GM18873 (cell line): ENCODE measurements around the gene TBC1D23.
"Not testable (repeated sequence)": the region's sequence is repeated elsewhere in the genome, so short reads cannot be mapped to it uniquely, and the experiment has no call there.

ENCODE experiments used
- ATAC-seq: cut with Tn5 transposase; IDR thresholded peaks from one replicate; pipeline ENCODE4 v1.9.1; 2021; ENCODE audit warnings: mild to moderate bottlenecking, moderate library complexity, moderate number of reproducible peaks; ENCODE audit not compliant: unreplicated experiment, low FRiP score

The TBC1D23 gene

DNA sequence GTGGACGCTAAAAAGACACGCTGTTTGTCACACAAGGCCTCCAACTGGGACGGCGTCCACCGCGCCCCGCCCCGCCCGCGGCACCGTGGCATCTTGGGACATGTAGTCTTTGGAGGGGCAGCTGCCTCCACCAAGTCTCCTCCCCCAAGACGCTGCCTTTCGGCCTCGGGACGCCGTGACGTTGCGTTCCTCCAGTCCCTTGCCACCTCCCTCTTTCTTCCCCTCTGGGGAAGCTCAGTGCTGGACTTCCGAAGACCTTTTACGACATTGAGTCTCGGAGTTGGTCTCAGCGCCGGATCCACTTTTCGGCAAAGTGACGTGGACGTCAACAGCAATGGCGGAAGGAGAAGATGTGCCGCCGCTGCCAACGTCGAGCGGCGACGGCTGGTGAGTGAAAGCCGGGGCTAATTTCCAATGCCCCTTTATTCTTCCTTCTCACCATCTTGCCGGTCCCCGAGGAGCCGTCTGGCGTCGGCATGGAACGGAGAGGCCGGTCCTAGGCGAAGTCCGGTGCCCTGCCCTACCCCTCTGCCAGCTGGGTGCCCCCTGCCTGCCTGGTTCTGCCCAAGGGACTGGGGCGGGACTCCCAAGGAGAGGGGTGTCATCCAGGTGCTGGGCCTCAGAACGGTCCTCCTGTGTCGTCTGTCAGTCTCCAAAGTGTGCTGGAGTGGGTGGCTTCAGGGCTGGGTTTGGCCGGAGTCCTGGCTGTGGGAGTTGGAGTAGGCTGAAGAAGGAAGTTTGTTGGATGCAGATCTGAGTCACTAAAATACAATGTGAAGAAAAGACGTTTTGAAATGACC is at the start of gene TBC1D23:
TBC1D23 (plus strand) TSS at position 308 of the 800 bp plus-strand sequence; CDS start at position 335, 27 bp downstream.
- peak; percentile 100 for ATAC-seq

- no peak for ATAC-seq
These were observed 46.8 kb upstream of the TBC1D23 start for GRCh38 chr3:100213891-100214573.

DNA sequence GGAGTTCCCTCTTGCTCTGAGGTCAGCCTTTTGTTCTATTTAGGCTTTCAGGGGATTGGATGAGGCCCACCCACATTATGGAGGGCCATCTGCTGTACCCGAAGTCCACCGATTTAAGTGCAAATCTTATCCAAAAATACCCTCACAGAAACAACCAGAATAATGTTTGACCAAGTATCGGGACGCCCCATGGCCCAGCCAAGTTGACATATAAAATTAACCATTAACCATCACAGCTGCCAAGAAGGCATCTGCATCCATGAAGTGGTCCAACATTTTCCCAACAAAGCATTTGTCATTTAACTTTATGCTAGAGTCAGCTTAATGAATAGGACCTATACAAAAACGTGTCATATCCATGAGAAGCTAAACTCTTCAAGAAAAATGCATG is 46.2 kb upstream of the TBC1D23 start:
- no peak for ATAC-seq

GRCh38 chr3:100216713-100217112 is 44.1 kb upstream of the TBC1D23 start:
- no peak for ATAC-seq

- ATAC-seq: no peak
These were observed 39.6 kb upstream of the TBC1D23 start for GRCh38 chr3:100221159-100221558.

- no peak for ATAC-seq
These were observed 35.6 kb upstream of the TBC1D23 start for GRCh38 chr3:100225193-100225592.

- no peak for ATAC-seq
These were observed 34.9 kb upstream of the TBC1D23 start for GRCh38 chr3:100225883-100226282.

GRCh38 chr3:100226712-100227429 is 33.9 kb upstream of the TBC1D23 start:
- no peak for ATAC-seq

- ATAC-seq: no peak
These were observed 33.3 kb upstream of the TBC1D23 start for GRCh38 chr3:100227511-100227921.

DNA sequence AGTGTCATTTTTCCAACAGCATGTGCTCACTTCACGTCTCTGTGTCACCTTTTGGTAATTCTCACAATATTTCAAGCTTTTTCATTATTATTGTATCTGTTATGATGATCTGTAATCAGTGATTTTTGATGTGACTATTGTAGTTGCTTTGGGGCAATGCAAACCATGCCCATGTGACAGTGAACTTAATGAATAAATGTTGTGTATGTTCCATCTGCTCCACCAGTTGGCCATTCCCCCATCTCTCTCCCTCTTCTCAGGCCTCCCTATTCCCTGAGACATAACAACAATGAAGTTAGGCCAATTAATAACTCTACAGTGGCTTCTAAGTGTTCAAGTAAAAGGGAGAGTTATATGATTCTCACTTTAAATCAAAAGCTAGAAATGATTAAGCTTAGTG is 32.5 kb upstream of the TBC1D23 start:
- no peak for ATAC-seq

DNA sequence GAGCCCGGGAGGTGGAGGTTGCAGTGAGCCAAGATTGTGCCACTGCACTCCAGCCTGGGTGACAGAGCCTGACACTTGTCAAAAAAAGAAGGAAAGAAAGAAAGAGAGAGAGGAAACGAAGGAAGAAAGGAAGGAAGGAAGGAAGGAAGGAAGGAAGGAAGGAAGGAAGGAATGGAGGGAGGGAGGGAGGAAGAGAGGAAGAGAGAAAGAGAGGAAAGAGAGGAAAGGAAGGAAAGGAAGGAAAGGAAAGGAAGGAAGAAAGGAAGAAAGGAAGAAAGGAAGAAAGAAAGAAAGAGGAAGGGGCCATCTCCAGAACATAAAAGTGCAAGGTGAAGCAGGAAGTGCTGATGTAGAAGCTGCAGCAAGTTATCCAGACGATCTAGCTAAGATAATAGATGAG is 31.6 kb upstream of the TBC1D23 start:
- not testable (repeated sequence) for ATAC-seq

GRCh38 chr3:100230710-100231109 is 30.1 kb upstream of the TBC1D23 start:
- ATAC-seq: no peak

- no peak for ATAC-seq
These were observed 29.1 kb upstream of the TBC1D23 start for GRCh38 chr3:100231668-100232067.

DNA sequence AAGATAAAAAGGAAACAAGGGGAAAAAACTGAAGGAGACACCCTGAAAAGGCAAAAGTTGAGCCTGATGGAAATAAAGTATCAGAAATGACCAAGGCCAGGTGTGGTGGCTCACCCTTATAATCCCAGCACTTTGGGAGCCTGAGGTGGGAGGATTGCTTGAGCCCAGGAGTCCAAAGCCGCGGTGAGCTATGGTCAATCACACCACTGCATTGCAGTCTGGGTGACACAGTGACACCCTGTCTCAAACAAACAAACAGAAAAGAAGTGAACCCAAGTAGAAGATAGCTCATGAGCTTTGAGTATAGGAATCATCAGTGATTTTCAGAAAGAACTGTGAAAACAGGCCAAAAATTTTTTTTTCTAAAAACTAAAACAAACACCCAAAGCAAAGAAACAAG is 26.4 kb upstream of the TBC1D23 start:
- no peak for ATAC-seq

- no peak for ATAC-seq
These were observed 22.2 kb upstream of the TBC1D23 start for GRCh38 chr3:100238599-100238998.

DNA sequence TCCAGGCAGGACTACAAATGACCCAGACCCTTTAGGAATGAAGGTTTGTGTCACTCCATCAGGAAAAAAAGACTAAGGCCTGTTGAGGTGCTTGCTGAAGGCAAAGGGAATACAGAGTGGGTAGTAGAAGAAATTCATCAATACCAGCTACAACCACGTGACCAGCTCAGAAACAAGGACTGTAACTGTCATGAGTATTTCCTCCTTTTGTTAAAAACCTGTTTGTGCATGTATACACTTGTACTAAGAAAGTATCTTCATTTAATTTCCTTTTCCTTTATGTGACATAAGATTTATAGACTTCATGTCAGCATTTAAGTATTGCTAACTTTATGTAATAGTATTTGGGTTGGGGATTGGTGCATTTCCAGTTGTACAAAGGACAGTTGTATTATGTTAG is 18.3 kb upstream of the TBC1D23 start:
- ATAC-seq: not testable (repeated sequence)

DNA sequence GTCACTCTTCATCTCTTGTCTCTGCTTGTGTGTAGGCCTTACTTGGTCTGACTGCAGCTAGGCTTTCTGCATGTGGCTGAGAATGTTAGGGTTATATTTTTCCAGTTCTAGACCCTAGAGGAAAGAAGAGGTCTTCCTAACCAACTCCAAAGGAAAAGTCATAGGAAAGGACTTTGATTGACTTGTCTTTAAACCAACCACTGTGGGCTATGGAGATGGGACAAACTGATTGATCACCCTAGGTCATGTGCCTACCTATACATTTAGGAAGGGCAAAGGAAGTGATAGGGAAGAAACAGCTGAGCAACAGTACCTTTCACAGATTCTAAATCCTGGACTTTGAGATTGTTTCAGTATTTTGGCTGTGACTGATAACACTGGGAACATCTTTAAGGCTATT is 16.5 kb upstream of the TBC1D23 start:
- no peak for ATAC-seq

- no peak for ATAC-seq
These were observed 15.7 kb upstream of the TBC1D23 start for GRCh38 chr3:100245136-100245535.

DNA sequence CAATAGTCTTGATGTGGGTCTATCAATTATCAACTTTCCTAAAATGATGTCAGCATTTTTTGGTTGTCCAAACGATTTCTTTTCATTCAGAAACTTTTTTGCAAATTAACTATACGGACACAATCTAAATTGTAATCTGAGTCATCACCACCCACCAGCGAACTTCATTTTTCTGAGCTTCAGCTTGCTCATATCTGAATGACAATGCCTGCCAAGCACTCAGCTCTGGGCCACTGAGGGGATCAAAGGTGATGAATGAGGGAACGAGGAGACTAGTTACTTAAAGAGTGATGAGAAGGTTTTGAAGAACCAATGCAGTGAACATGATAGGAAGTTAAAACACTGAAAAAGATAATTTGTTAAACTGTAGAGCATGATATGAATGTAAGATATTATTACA is 14.9 kb upstream of the TBC1D23 start:
- ATAC-seq: no peak

- ATAC-seq: no peak
These were observed 13.8 kb upstream of the TBC1D23 start for GRCh38 chr3:100246999-100247398.

DNA sequence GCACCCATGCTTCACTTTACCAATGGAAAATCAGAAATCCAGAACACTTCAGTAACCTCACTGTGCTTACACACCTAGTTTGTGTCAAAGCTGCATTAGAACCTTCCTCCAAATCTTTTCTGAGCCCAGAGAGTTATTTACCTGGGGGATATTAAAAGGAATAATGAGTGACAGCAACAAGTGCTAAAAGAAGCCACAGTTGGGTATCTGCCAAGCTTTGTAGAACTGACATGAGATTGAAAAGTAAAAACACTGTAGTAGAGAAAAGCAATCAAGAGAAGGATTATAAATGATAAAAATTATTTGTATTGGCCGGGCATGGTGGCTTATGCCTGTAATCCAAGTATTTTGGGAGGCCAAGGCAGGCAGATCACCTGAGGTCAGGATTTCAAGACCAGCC is 8.8 kb upstream of the TBC1D23 start:
- no peak for ATAC-seq
